ENCODE measurements around the gene TMEM185B. TPM values are rescaled to one million over a fixed set of nuclear protein-coding genes. Genes with fewer than 3 reads are reported as not detected.

TMEM185B gene
- total RNA-seq, 6 donors from 2014 or later, result 15.3 to 29.3 (median 25.5) TPM

DNA sequence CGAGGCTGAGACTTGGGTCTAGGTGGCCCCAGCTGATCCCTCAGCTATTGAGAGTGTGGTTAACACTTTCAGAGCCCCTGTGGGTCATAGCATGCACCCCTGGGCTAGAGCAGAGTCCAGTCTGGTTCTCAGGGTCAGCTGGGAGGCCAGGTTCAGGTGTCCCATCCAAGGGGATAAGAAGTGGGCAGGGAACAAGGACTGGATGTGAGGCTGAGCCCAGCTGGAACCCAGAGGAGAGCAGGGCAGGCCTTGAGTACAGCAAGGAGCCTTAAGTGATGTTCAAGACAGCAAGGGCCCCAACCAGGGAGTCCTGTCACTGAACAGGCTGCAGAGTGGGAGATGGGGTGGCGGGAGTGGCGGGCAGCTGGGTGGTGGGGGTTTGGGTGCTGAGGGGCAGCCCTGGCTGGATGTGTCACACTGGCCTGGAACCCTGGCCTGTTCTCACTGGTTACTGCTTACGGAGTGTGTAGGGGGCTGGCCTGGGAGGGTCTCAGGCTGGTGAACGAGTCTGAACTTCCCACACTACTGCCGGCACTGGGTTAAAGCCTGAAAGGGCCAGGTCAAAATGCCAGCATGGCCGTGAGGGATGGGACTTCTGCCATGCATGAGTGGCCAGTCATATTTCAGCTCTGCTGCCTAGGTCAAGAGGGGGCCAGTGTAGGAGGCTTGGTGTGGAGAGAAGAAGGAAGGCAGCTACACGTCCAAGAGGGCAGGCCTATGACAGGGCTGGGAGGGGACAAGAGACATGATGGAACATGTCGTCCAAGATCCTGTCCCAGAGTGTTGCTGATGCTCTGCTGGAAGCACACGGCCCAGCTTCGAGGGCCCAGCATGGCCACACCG, 13.6 kb downstream of the TMEM185B start:
- Histone ChIP-seq H3K9me3 (no peaks in the 10 kb centered on the region), H3K27ac (peak overlapping the region; percentile 27 to 74 (median 63)), H3K36me3 (no peaks in the 10 kb centered on the region), H3K4me1 (peaks cover 0 to 8% (median 2%) of the 10 kb centered on the region in 4 donors), H3K27me3 (no peaks in the 10 kb centered on the region), H3K4me3 (no peak overlapping the region)
- 58 to 65% methylated on average over 11 to 12 of the region's 12 CpGs for WGBS, 2 donors
- DNase-seq (no peak), ATAC-seq (ENCODE audit: low FRiP score in 2 of 2) (peak in 1 of 2 donors; percentile 41)
- no peak for TF ChIP-seq POLR2AphosphoS5 (IDR thresholded peaks at IDR 0.05)
- no peak for TF ChIP-seq EP300 (IDR thresholded peaks at IDR 0.05)
- no peak for TF ChIP-seq CTCF (IDR thresholded peaks at IDR 0.05)
- TF ChIP-seq POLR2A (IDR thresholded peaks at IDR 0.05), result no peak

- DNase-seq, result no peak
- no peak for ATAC-seq (ENCODE audit: low FRiP score in 2 of 2)
- 95 to 100% methylated on average over 9 to 10 of the region's 10 CpGs for WGBS, 2 donors
- Histone ChIP-seq H3K9me3 (no peaks in the 10 kb centered on the region), H3K4me3 (no peak overlapping the region), H3K36me3 (no peaks in the 10 kb centered on the region), H3K27me3 (no peaks in the 10 kb centered on the region), H3K4me1 (peaks cover 0 to 9% (median 2%) of the 10 kb centered on the region in 4 donors), H3K27ac (no peak overlapping the region)
- TF ChIP-seq CTCF (IDR thresholded peaks at IDR 0.05) (no peak), EP300 (IDR thresholded peaks at IDR 0.05) (no peak), POLR2AphosphoS5 (IDR thresholded peaks at IDR 0.05) (no peak), POLR2A (IDR thresholded peaks at IDR 0.05) (no peak)
Measured at GRCh38 chr2:120208381-120209353, 14.5 kb downstream of the TMEM185B start.

DNA sequence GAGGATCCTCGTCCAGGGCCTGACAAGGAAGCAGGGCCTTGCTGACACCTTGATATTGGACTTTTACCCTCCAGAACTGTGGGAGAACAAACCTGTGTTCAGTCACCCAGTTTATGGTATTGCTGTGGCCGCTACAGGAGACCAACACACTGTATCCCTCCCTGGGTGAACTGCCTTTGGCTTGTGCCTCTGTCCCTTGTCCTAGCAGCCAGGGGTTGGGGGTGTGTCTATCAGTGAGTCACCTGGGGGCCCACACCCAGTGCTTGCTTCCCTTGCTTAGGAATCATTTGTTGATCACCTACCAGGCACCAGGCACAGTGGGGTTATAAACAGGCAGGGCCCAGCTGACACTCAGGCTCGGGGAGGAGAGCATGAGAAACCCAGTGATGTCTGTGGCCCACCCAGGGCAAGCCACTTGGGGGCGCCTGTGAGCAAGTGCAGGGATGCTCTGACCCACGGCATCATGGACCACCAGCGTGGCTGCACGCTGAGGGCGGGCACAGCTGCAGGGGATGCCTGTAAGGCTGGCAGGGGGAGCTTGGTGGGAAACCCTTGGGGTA, 17.1 kb downstream of the TMEM185B start:
- peak in 1 of 2 donors; percentile 28 for ATAC-seq (ENCODE audit: low FRiP score in 2 of 2)
- 82 to 92% methylated on average over 2 to 8 of the region's 8 CpGs for WGBS, 2 donors

More for the DNA sequence above, 17.1 kb downstream of the TMEM185B start:
- H3K27ac ChIP-seq, result no peak overlapping the region
- no peak overlapping the region for H3K4me3 ChIP-seq
- peaks cover 0 to 20% (median 8%) of the 10 kb centered on the region in 4 donors for H3K4me1 ChIP-seq
- H3K36me3 ChIP-seq, result no peaks in the 10 kb centered on the region
- DNase-seq, result peak in 1 of 2 donors; percentile 76
- H3K27me3 ChIP-seq, result no peaks in the 10 kb centered on the region
- H3K9me3 ChIP-seq, result no peaks in the 10 kb centered on the region
- TF ChIP-seq POLR2A (IDR thresholded peaks at IDR 0.05) (no peak), CTCF (IDR thresholded peaks at IDR 0.05) (peak in 4 of 6 experiments; percentile 28 to 40 (median 34))

Data from upper lobe of left lung (tissue), 6 donors.